Measurements from ENCODE around the gene LYRM4. TPM values are rescaled to one million over a fixed set of nuclear protein-coding genes. Genes with fewer than 3 reads are reported as not detected.

Gene LYRM4
- total RNA-seq, 2 experiments from 2014 or later = 24.8 to 28.1 TPM

GRCh38 chr6:5141046-5141445 lies 119.7 kb downstream of the LYRM4 start:
- Mint-ChIP-seq H3K9me3 (no peaks in the 10 kb centered on the region), H3K27ac (no peak overlapping the region), H3K4me3 (no peak overlapping the region), H3K4me1 (ENCODE audit: low read depth) (peaks cover 4% of the 10 kb centered on the region), H3K27me3 (no peaks in the 10 kb centered on the region), H3K36me3 (ENCODE audit: low read depth) (no peaks in the 10 kb centered on the region)
- POLR2A ChIA-PET = no interaction called here
- intact Hi-C loops (cut with DNase I, micrococcal nuclease) = loop anchor here in 1 of 2 experiments (5.0 kb wide), 1 partner anchor 111 kb away; no protein-coding TSS in a partner anchor
- no peaks in the 10 kb centered on the region for H3K27me3 ChIP-seq (ENCODE audit: control insufficient read depth in 1 of 2, insufficient read depth in 2 of 2, low read length in 2 of 2)
- H3K4me1 ChIP-seq (ENCODE audit: insufficient read depth, low read length) = no peaks in the 10 kb centered on the region
- H3K9me3 ChIP-seq (ENCODE audit: control insufficient read depth in 1 of 2, insufficient read depth in 1 of 2, low read length in 2 of 2) = no peaks in the 10 kb centered on the region
- CTCF ChIA-PET = interaction anchor here (2.6 kb wide), 1 partner anchor 162 kb away, joined by 6 read pairs; no protein-coding TSS in a partner anchor
- no peak for TF ChIP-seq CTCF (IDR thresholded peaks at IDR 0.05)
- H3K36me3 ChIP-seq (ENCODE audit: insufficient read depth, low read length) = no peaks in the 10 kb centered on the region
- no peak overlapping the region for H3K27ac ChIP-seq (ENCODE audit: low read depth in 1 of 2, low read length in 2 of 2)
- H3K4me3 ChIP-seq (ENCODE audit: low read length) = no peak overlapping the region
- ATAC-seq (ENCODE audit: poor library complexity) = no peak
- no peak for DNase-seq

- H3K4me3 Mint-ChIP-seq = no peak overlapping the region
- H3K27ac ChIP-seq (ENCODE audit: low read depth in 1 of 2, low read length in 2 of 2) = no peak overlapping the region
- ATAC-seq (ENCODE audit: poor library complexity) (no peak), DNase-seq (no peak)
- no peaks in the 10 kb centered on the region for H3K36me3 Mint-ChIP-seq (ENCODE audit: low read depth)
- ChIA-PET CTCF (interaction anchor here (2.6 kb wide), 1 partner anchor 163 kb away, joined by 6 read pairs; no protein-coding TSS in a partner anchor), POLR2A (no interaction called here)
- no peaks in the 10 kb centered on the region for H3K4me1 ChIP-seq (ENCODE audit: insufficient read depth, low read length)
- no peaks in the 10 kb centered on the region for H3K9me3 Mint-ChIP-seq
- no peaks in the 10 kb centered on the region for H3K36me3 ChIP-seq (ENCODE audit: insufficient read depth, low read length)
- TF ChIP-seq CTCF (IDR thresholded peaks at IDR 0.05) = no peak
- no peaks in the 10 kb centered on the region for H3K9me3 ChIP-seq (ENCODE audit: control insufficient read depth in 1 of 2, insufficient read depth in 1 of 2, low read length in 2 of 2)
- peaks cover 4% of the 10 kb centered on the region for H3K4me1 Mint-ChIP-seq (ENCODE audit: low read depth)
- no peaks in the 10 kb centered on the region for H3K27me3 ChIP-seq (ENCODE audit: control insufficient read depth in 1 of 2, insufficient read depth in 2 of 2, low read length in 2 of 2)
- no peaks in the 10 kb centered on the region for H3K27me3 Mint-ChIP-seq
- H3K27ac Mint-ChIP-seq = no peak overlapping the region
- intact Hi-C loops (cut with DNase I, micrococcal nuclease) = loop anchor here in 1 of 2 experiments (5.0 kb wide), 1 partner anchor 112 kb away; no protein-coding TSS in a partner anchor
- no peak overlapping the region for H3K4me3 ChIP-seq (ENCODE audit: low read length)
These were observed 120.7 kb downstream of the LYRM4 start for GRCh38 chr6:5139828-5140771.

GRCh38 chr6:5138995-5139827 lies 121.5 kb downstream of the LYRM4 start:
- H3K4me1 ChIP-seq (ENCODE audit: insufficient read depth, low read length) = no peaks in the 10 kb centered on the region
- ATAC-seq (ENCODE audit: poor library complexity) (no peak), DNase-seq (no peak)
- no peaks in the 10 kb centered on the region for H3K36me3 Mint-ChIP-seq (ENCODE audit: low read depth)
- H3K27me3 ChIP-seq (ENCODE audit: control insufficient read depth in 1 of 2, insufficient read depth in 2 of 2, low read length in 2 of 2) = no peaks in the 10 kb centered on the region
- POLR2A ChIA-PET = no interaction called here
- intact Hi-C loops (cut with DNase I, micrococcal nuclease) = no loop called here
- no peaks in the 10 kb centered on the region for H3K9me3 Mint-ChIP-seq
- no peak overlapping the region for H3K27ac Mint-ChIP-seq
- no peak for TF ChIP-seq CTCF (IDR thresholded peaks at IDR 0.05)
- no peaks in the 10 kb centered on the region for H3K9me3 ChIP-seq (ENCODE audit: control insufficient read depth in 1 of 2, insufficient read depth in 1 of 2, low read length in 2 of 2)
- no peaks in the 10 kb centered on the region for H3K27me3 Mint-ChIP-seq
- H3K4me3 Mint-ChIP-seq = no peak overlapping the region
- no peak overlapping the region for H3K27ac ChIP-seq (ENCODE audit: low read depth in 1 of 2, low read length in 2 of 2)
- no peak overlapping the region for H3K4me3 ChIP-seq (ENCODE audit: low read length)
- CTCF ChIA-PET = no interaction called here
- no peaks in the 10 kb centered on the region for H3K36me3 ChIP-seq (ENCODE audit: insufficient read depth, low read length)
- H3K4me1 Mint-ChIP-seq (ENCODE audit: low read depth) = peaks cover 4% of the 10 kb centered on the region

Measured in CD4-positive, alpha-beta T cell (primary cell).